C1 segment of cervical spinal cord (tissue), 14 donors: ENCODE results near the gene TPSG1.
"Not testable (repeated sequence)": the region's sequence is repeated elsewhere in the genome, so short reads cannot be mapped to it uniquely, and the experiment has no call there.

ENCODE experiments used
- DNase-seq, 14 donors: peaks; one replicate each; lab custom pipeline; 2025; lab: John Stamatoyannopoulos, UW

Gene TPSG1

GRCh38 chr16:1195393-1195666, 29.7 kb downstream of the TPSG1 start:
- no peak for DNase-seq

GRCh38 chr16:1194665-1195392, 30.2 kb downstream of the TPSG1 start:
- no peak for DNase-seq

DNA sequence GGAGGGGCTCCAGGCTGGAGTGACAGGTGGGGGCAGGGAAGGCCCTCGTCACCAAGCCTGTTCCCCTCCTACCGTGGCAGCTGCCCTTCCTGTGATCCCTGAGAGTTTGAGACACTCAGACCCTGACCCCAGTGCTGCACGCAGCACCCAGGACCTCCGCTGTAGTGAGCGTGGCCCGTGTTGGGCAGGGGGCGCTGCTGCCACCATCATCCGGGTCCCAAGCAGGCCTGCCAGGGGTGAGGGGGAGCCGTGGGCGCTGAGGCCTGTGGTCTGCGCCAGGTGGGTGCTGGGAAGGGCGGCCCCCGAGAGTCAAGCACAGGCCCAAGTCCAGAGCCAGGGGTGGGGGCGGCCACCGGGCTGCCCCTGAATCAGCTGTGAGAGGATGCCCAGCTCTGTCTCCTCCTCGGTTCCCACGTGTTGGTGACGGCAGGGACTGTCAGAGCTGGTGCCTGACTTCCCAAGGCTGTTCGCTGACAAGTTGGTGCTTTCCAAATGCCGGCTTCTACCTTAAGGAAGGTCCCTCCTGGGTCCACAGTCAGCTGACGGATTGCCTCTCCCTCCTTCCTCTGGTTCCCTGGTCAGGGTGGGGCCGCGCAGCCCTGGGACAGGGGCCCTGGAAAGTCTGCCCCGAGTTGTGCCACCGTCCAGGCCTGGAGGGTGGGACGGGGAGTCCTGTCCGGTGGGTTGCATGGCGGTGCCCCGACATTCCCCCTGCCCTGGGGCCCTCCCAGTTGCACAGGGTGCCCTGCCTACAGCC, 31.1 kb downstream of the TPSG1 start:
- DNase-seq, result no peak

GRCh38 chr16:1193143-1193824, 31.8 kb downstream of the TPSG1 start:
- no peak for DNase-seq

DNA sequence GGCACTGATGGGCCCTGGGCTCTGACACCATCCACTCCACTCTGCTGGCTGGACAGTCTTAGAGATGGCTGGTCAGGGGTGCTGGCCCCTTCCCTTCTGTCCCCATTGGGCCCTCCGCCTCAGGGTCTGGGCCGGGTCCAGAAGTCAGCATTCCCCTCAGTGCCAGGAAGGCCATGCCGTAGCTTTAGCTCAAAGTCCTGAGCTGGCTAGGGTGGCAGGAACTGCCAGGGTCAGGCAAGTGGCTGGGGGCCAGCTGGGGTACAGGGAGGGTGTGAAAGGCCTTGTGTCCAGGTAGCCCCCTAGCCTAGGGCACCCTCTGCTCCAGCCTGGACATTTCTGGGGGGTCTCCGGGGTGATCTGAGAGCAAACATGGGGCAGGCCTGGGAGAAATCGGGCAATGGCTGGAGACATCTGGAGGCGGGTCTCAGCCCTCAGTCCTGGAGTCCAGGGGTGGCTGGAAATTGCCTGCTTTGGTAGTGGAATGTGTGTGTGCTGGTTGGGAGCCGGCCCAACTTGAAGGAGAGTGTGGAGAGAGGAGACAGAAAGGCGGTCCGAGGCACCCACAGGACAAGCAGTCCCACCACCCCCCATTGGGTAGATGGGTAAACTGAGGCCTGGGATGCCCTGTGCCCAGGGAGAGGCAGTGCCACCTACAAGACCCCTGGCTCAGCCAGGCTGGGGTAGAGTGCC, 32.5 kb downstream of the TPSG1 start:
- DNase-seq, result no peak

GRCh38 chr16:1190789-1191188, 34.3 kb downstream of the TPSG1 start:
- DNase-seq, result not testable (repeated sequence)

- no peak for DNase-seq
Observed at GRCh38 chr16:1189455-1189854, 35.6 kb downstream of the TPSG1 start.

DNA sequence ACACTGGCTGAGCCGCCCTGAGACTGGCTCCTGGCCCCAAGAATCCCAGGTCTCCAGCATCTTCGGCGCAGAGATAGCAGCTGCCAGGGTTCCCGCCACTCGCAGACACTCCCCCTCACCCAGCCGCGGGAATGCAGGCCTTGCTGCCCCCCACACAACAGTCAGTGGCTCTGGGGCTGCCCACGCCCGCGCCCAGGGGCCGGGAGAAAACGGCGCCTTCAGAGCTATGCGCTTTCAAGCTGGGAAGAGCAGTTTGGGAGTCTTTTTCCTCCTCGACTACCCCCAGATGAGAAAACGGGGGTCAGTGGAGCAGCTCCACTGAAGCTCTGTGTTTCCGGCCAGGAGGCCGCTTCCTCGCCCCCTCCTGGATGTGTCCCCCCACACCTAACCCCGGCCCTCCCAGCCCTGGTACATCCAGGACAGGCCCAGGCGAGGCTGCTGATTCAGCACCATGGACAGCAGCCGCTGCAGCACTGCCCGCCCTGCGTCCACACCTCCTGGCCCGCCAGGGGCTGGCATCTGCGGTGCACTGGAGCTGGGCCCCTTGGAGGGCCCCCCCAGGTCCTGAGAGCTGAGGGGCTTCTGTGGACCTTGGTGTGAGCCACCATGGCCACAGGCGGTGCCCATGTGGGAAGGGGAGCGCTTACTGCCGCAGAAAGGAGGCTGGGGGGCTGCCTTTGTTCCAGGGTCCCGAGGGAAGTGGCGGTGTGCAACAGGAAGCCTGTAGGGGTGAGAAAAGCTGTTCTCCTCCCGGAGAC, 36.5 kb downstream of the TPSG1 start:
- peak in 3 of 14 donors; percentile 2 to 15 (median 7) for DNase-seq

- DNase-seq, result not testable (repeated sequence)
Observed at GRCh38 chr16:1185460-1186207, 39.4 kb downstream of the TPSG1 start.

DNA sequence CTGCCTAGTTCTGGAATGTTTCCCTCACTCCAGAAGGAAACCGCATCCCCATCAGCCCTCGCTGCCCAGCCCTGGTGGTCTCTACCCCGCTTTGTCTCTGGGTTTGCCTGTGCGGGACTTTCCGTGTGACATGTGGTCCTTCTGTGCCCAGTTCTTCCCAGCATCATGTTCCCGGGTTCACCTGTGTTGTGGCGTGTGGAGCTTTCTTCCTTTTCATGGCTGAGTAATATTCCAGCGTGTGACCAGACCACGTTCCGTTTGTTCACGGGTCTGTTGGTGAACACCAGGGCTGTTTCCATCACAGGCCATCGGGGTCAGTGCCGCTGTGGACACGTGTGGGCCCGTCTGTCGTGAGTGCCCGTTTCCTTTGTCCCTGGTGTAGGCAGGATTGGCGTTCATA, 40.1 kb downstream of the TPSG1 start:
- no peak for DNase-seq

DNA sequence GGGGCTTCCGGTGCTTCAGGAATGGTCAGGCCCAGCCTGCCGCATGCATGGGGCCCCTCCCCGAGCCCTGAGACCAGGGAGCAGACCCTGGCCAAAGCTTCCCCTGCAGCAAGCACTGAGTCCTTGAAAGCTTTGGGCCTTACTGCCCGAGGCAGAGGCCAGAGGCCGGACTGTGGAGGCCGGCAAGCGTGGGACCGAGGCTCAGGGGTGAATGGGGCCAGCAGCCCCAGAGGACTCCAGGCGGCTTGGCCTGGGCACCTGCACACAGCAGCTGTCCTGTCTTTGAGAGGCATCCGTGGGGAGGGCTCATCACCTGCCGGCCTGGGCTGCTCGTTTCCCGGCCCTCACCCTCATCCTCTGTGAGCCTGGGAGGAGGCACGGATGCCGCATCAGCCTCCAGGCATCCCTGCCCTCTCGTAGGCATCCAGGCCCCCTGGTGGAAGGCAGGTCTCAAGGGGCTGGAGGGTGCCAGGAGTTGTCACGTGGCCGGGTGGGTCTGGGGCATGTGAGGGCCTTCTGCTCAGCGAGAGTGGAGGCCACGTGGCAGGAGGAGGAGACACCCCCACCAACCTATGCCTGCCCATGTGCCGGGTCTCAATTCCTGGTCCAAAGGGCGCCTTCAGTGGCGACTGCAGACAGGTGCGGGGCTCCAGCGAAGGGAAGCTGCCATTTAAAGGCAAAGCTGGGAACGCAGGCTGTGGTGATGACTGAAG, 40.8 kb downstream of the TPSG1 start:
- DNase-seq, result no peak

GRCh38 chr16:1182950-1183907, 41.8 kb downstream of the TPSG1 start:
- no peak for DNase-seq

GRCh38 chr16:1182316-1182671, 42.8 kb downstream of the TPSG1 start:
- peak in 2 of 14 donors; percentile 7 to 34 for DNase-seq

GRCh38 chr16:1181404-1182315, 43.4 kb downstream of the TPSG1 start:
- no peak for DNase-seq

- DNase-seq, result no peak
Observed at GRCh38 chr16:1180549-1181403, 44.3 kb downstream of the TPSG1 start.

DNA sequence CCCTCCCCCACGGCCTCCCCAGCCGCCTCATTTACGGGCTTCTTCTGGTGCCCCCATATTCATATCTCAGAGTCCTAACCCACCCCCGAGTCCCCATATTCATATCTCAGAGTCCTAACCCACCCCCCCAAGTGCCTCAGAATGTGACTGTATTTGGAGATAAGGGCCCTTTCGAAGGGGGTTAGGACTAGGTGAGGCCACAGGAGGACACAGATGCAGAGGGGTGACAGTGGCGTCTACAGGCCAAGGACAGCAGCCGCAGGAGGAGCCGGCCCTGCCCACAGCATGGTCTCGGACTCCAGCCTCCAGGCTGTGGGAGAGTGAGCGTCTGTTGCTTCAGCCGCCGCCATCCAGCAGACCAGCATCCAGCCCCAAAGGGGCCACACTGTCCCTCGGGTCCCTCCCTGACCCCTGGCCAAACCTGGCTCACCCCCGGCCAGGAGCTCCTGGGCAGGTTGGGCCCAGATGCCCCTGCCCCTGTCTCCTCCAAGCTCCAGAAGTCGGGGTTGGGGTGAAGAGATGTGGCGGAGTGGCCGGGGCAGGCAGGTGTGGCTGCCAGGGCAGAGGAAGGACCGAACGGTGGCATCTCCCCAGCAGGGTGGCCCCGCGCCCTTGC, 46.7 kb downstream of the TPSG1 start:
- no peak for DNase-seq
